Lung (tissue), 16 donors: ENCODE results near the gene ALG1. TPM values are rescaled to one million over a fixed set of nuclear protein-coding genes. Genes with fewer than 3 reads are reported as not detected.

Experiments used
- ATAC-seq: fragments of 200-7000 bp; cut with Tn5 transposase; one replicate; pipeline ENCODE4 v1.9.1; 2020; ENCODE audit warnings: moderate number of reproducible peaks; ENCODE audit not compliant: insufficient read depth, low FRiP score
- DNase-seq, 3 donors: peaks; one replicate each; pipeline ENCODE4 v3.0.0-alpha.2; 2013 to 2017
- H3K27ac ChIP-seq, 2 donors: one replicate each; pipeline ENCODE4 v1.5.1; 2013; ENCODE audit warnings: mild to moderate bottlenecking in 2 of 2, moderate library complexity in 2 of 2, control low read depth in 1 of 2, inconsistent platforms in 1 of 2, low read depth in 1 of 2, low read length in 1 of 2
- H3K27me3 ChIP-seq, 3 donors: one replicate each; pipeline ENCODE4 v1.5.1; 2013; ENCODE audit warnings: low read length in 2 of 3; ENCODE audit not compliant: control insufficient read depth in 3 of 3, insufficient read depth in 3 of 3
- H3K36me3 ChIP-seq, 4 donors: one replicate each; pipeline ENCODE4 v1.5.1; 2013; ENCODE audit warnings: low read length in 4 of 4, mild to moderate bottlenecking in 1 of 4, moderate library complexity in 1 of 4; ENCODE audit not compliant: control insufficient read depth in 4 of 4, insufficient read depth in 4 of 4
- H3K4me1 ChIP-seq, 5 donors: one replicate each; pipeline ENCODE4 v1.5.1; 2013; ENCODE audit warnings: low read length in 5 of 5, mild to moderate bottlenecking in 2 of 5, moderate library complexity in 1 of 5; ENCODE audit not compliant: control insufficient read depth in 5 of 5, insufficient read depth in 5 of 5
- H3K4me3 ChIP-seq: one replicate; pipeline ENCODE4 v1.5.1; 2013; ENCODE audit warnings: mild to moderate bottlenecking, control low read depth, moderate library complexity
- H3K9ac ChIP-seq, 2 donors: one replicate each; pipeline ENCODE4 v1.5.1; 2013; ENCODE audit warnings: low read length in 2 of 2, control low read depth in 1 of 2; ENCODE audit not compliant: insufficient read depth in 1 of 2
- H3K9me3 ChIP-seq, 4 donors: one replicate each; pipeline ENCODE4 v1.5.1; 2013; ENCODE audit warnings: low read length in 3 of 4, mild to moderate bottlenecking in 1 of 4, moderate library complexity in 1 of 4; ENCODE audit not compliant: control insufficient read depth in 4 of 4, insufficient read depth in 3 of 4
- CTCF ChIP-seq: IDR thresholded peaks from 2 replicates; pipeline ENCODE4 v1.5.1; 2012; ENCODE audit warnings: mild to moderate bottlenecking; ENCODE audit errors: control extremely low read depth, extremely low read depth
- WGBS, 2 donors: extraction: QIAGEN DNeasy Blood & Tissue Kit; methylation state at CpG; one replicate each; pipeline ENCODE4 v1.1.7; 2013; 5-methylcytosine and 5-hydroxymethylcytosine counted together
- long read RNA-seq, 5 donors: transcript quantifications; one replicate each; lab custom pipeline, GENCODE V29; 2026
- polyA plus RNA-seq, 2 donors: library from polyadenylated mRNA; stranded (reverse); fragments of 200-250 nt; gene quantifications; one replicate each; pipeline ENCODE4 v1.2.1, GENCODE V29; 2013
- total RNA-seq, 2 donors: library from RNA; depleted of rRNA in 1 of 2; stranded (reverse); fragments of >200 nt in 1 of 2; gene quantifications; one replicate each; pipeline ENCODE4 v1.2.1, GENCODE V29; 2014 to 2021
- donor health status: control.
- donor health status: control.
- donor health status: Bipolar disorder and iron deficiency.
- donor health status: healthy.
- donor health status: DM: yes; HTN: yes; CAD: no.

ALG1 gene
- total RNA-seq (10 to 100 TPM; 19.6 to 31.7 TPM), polyA plus RNA-seq (10 to 100 TPM; 21.2 to 27.3 TPM)
- long read RNA-seq, donor 1, transcript ALG1-201 (13 exons, 2,132 nt) = major isoform, 5 of 322 reads
- long read RNA-seq, donor 1, partial matches to known transcripts = 207 of 322 reads
- long read RNA-seq, donor 1, other reads (novel, unspliced or antisense) = 110 of 322 reads
- long read RNA-seq, donor 2, partial matches to known transcripts = 64 of 84 reads
- long read RNA-seq, donor 2, other reads (novel, unspliced or antisense) = 19 of 84 reads
- long read RNA-seq, donor 3, partial matches to known transcripts = 68 of 159 reads
- long read RNA-seq, donor 3, other reads (novel, unspliced or antisense) = 87 of 159 reads
- long read RNA-seq, donor 4, partial matches to known transcripts = 26 of 40 reads
- long read RNA-seq, donor 4, other reads (novel, unspliced or antisense) = 11 of 40 reads
- long read RNA-seq, donor 5, transcript ALG1-201 (13 exons, 2,132 nt) = major isoform, 6 of 160 reads
- long read RNA-seq, donor 5, partial matches to known transcripts = 83 of 160 reads
- long read RNA-seq, donor 5, other reads (novel, unspliced or antisense) = 71 of 160 reads

- Histone ChIP-seq H3K27ac (peak within 1 kb of the TSS; percentile 57 to 92), H3K27me3 (no peaks in the 10 kb centered on the region)
- 0% methylated on average over 49 to 53 of the region's 53 CpGs for WGBS, 2 donors
Observed at GRCh38 chr16:5071681-5072333, at the start of gene ALG1. TSS of gene ALG1 (plus strand) at chr16:5071843. CDS start at chr16:5071850, 7 bp downstream.

GRCh38 chr16:5022521-5022920 lies 49.1 kb upstream of the ALG1 start:
- ATAC-seq (no peak), DNase-seq (no peak)
- Histone ChIP-seq H3K4me1 (no peaks in the 10 kb centered on the region), H3K9ac (no peak overlapping the region), H3K36me3 (peaks cover 0 to 6% (median 0%) of the 10 kb centered on the region in 4 donors), H3K27ac (no peak overlapping the region), H3K27me3 (no peaks in the 10 kb centered on the region), H3K9me3 (no peaks in the 10 kb centered on the region), H3K4me3 (no peak overlapping the region)
- WGBS, 2 donors = 79% methylated on average over 6 of the region's 6 CpGs
- TF ChIP-seq CTCF = no peak

More at GRCh38 chr16:5071681-5072333, at the start of gene ALG1:
- H3K4me1 ChIP-seq = peaks cover 0 to 10% (median 0%) of the 10 kb centered on the region in 5 donors
- H3K4me3 ChIP-seq = peak within 1 kb of the TSS; percentile 85
- H3K9ac ChIP-seq = peak within 1 kb of the TSS; percentile 37 to 69
- peak; percentile 81 for ATAC-seq
- DNase-seq = peak; percentile 91 to 94 (median 92)
- H3K36me3 ChIP-seq = peaks cover 3 to 17% (median 11%) of the 10 kb centered on the region in 4 donors
- TF ChIP-seq CTCF = no peak
- no peaks in the 10 kb centered on the region for H3K9me3 ChIP-seq

- 64 to 76% methylated on average over 4 of the region's 4 CpGs for WGBS, 2 donors
- H3K36me3 ChIP-seq = peaks cover 0 to 11% (median 0%) of the 10 kb centered on the region in 4 donors
- H3K27ac ChIP-seq = no peak overlapping the region
- H3K4me3 ChIP-seq = no peak overlapping the region
- ATAC-seq = no peak
- H3K4me1 ChIP-seq = no peaks in the 10 kb centered on the region
- no peak for DNase-seq
- H3K27me3 ChIP-seq = no peaks in the 10 kb centered on the region
- no peak for TF ChIP-seq CTCF
- H3K9ac ChIP-seq = no peak overlapping the region
- H3K9me3 ChIP-seq = no peaks in the 10 kb centered on the region
Observed at GRCh38 chr16:5024632-5025031, 47.0 kb upstream of the ALG1 start.
